Astrocyte of the cerebellum (primary cell): ENCODE data around the gene FBRS.
A peak's percentile ranks its signal among the peaks of the same experiment; 100 is the strongest.

ENCODE experiments used
- DNase-seq: peaks from one replicate; pipeline ENCODE4 v3.0.0-alpha.2; 2011; ENCODE audit warnings: low read depth
- H3K4me3 ChIP-seq: 2 replicates; pipeline ENCODE4 v1.5.1; 2011; ENCODE audit warnings: mild to moderate bottlenecking, low read depth, low read length, moderate library complexity
- in situ Hi-C: cut with HindIII; loops from 2 replicates; pipeline ENCODE4 v1.10.0; 2017; ENCODE audit warnings: low sequenced_read_pairs
- TF ChIP-seq, protein P1 (sequence below): IDR thresholded peaks from 2 replicates; pipeline ENCODE4 v1.5.1; 2012; ENCODE audit warnings: low read length, low read depth, moderate library complexity, mild to moderate bottlenecking; ENCODE audit errors: missing control alignments

The FBRS gene

GRCh38 chr16:30619638-30620037, 38.6 kb upstream of the FBRS start:
- in situ Hi-C loops, result no loop called here

DNA sequence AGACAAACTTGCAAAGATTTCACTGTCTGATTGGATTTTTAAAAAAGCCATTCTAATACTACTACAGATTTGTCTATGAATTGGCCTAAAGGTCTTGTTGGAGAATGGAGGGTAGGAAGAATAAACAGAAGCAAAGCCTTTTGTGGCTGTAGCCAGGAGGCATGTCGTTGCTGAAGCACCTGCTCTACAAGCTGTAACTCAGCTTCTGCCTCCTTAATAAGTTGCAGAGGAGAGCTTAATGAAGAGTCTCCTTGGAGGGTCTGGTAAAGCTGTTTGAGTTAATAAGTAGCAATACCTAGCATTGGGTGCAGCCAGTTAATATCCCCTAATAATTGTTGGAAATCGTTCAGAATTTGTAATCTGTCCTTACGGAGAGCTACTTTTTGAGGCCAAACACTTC, 38.1 kb upstream of the FBRS start:
- in situ Hi-C loops, result no loop called here
- TF ChIP-seq, protein P1, sequence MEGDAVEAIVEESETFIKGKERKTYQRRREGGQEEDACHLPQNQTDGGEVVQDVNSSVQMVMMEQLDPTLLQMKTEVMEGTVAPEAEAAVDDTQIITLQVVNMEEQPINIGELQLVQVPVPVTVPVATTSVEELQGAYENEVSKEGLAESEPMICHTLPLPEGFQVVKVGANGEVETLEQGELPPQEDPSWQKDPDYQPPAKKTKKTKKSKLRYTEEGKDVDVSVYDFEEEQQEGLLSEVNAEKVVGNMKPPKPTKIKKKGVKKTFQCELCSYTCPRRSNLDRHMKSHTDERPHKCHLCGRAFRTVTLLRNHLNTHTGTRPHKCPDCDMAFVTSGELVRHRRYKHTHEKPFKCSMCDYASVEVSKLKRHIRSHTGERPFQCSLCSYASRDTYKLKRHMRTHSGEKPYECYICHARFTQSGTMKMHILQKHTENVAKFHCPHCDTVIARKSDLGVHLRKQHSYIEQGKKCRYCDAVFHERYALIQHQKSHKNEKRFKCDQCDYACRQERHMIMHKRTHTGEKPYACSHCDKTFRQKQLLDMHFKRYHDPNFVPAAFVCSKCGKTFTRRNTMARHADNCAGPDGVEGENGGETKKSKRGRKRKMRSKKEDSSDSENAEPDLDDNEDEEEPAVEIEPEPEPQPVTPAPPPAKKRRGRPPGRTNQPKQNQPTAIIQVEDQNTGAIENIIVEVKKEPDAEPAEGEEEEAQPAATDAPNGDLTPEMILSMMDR, result no peak
- DNase-seq, result no peak
- no peak overlapping the region for H3K4me3 ChIP-seq

More at GRCh38 chr16:30619638-30620037, 38.6 kb upstream of the FBRS start:
- TF ChIP-seq, protein P1, result no peak
- H3K4me3 ChIP-seq, result no peak overlapping the region
- no peak for DNase-seq

GRCh38 chr16:30621765-30622164, 36.5 kb upstream of the FBRS start:
- TF ChIP-seq, protein P1, result no peak
- no peak overlapping the region for H3K4me3 ChIP-seq
- in situ Hi-C loops, result no loop called here
- DNase-seq, result peak; percentile 22

DNA sequence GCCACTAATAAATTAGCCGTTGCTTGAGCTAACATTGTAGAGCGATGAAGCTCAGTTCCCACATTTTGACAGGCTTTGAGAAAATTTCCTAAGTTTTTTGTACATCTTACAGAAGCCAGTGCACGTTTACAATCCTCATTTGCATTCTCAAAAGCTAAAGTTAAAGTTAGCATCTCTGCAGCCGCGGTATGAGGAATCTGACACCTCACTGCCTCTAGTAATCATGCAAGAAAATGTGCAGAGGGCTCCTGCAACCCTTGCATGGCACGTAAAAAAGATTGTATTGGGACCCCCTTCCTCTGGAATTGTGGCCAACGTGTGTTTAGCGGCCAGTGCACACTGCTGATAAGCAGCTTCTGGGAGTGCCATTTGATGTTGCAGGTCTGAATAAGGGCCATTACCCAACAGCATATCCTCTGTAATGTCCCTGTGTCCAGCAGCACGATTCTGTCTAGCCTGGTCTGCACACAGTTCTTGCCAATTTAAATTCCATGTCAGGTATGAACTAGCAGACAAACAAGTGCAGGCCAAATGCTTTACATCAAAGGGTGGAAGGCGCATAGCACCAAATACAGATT, 35.7 kb upstream of the FBRS start:
- in situ Hi-C loops, result no loop called here

DNA sequence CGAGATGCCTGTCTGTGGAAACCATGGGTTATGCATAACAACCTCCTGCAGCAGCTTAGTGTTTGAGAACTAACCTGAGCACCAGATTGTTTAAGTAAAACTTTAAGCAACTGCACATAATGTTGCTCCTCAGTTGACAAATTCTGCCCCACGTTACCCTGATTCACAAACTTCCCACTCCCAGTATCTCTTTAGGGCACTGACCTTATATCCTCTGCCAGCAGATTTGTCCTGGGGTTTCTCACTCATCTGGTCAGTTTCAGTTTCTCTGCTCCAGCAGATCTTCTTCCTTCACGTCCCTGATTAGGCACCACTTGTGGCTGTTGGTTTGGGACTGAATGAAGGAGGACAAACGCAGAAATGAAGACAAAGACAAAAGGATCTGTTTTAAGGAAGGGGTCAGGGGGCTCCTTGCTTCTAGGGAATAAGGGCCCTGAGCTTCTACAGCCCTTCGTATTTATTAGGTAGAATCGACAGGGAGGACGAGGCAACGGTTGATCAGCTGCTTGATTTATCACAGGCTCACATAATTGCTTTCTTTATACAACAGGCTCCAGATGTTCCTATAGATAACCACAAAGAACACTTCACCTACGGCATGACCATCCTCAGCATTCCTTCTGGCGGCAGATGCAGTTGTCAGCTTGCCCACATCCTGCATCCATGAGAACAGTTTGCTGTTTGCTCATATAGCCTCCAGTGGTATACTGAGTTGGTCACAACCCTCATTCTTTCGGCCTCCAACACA, 34.5 kb upstream of the FBRS start:
- TF ChIP-seq, protein P1, result no peak
- in situ Hi-C loops, result no loop called here
- no peak overlapping the region for H3K4me3 ChIP-seq
- no peak for DNase-seq

More for the DNA sequence above, 35.7 kb upstream of the FBRS start:
- TF ChIP-seq, protein P1, result no peak
- DNase-seq, result no peak
- H3K4me3 ChIP-seq, result no peak overlapping the region

- no peak for DNase-seq
- H3K4me3 ChIP-seq, result no peak overlapping the region
- in situ Hi-C loops, result no loop called here
- TF ChIP-seq, protein P1, result no peak
Observed at GRCh38 chr16:30626236-30626635, 32.0 kb upstream of the FBRS start.
